SK-N-SH (cell line): ENCODE results near the gene PADI4.

Experiments used
- NRF1 ChIP-seq: IDR thresholded peaks from 2 replicates; pipeline ENCODE4 v1.6.1; 2012; ENCODE audit warnings: low read depth, mild to moderate bottlenecking, low read length
- POLR2AphosphoS5 ChIP-seq: IDR thresholded peaks from 2 replicates; pipeline ENCODE4 v1.6.1; 2012; ENCODE audit warnings: low read depth, low read length
- YY1 ChIP-seq: IDR thresholded peaks from 2 replicates; pipeline ENCODE4 v1.4.0; 2012; ENCODE audit warnings: low read depth, mild to moderate bottlenecking
- TF ChIP-seq, protein P1 (sequence below): fragments of 200-600 bp; sonication (generic); IDR thresholded peaks from 2 replicates; pipeline ENCODE4 v1.6.1; 2017; ENCODE audit warnings: antibody characterized with exemption, mild to moderate bottlenecking, moderate library complexity
- TF ChIP-seq, protein P2 (sequence below): IDR thresholded peaks from 2 replicates; pipeline ENCODE4 v1.6.1; 2012; ENCODE audit warnings: mild to moderate bottlenecking, low read depth, low read length, moderate library complexity
- TF ChIP-seq, protein P3 (sequence below): IDR thresholded peaks from 2 replicates; pipeline ENCODE4 v1.4.0; 2012; ENCODE audit warnings: low read depth, borderline replicate concordance
- TF ChIP-seq, protein P4 (sequence below): IDR thresholded peaks from 2 replicates; pipeline ENCODE4 v1.4.0; 2012; ENCODE audit warnings: low read depth

DNA sequence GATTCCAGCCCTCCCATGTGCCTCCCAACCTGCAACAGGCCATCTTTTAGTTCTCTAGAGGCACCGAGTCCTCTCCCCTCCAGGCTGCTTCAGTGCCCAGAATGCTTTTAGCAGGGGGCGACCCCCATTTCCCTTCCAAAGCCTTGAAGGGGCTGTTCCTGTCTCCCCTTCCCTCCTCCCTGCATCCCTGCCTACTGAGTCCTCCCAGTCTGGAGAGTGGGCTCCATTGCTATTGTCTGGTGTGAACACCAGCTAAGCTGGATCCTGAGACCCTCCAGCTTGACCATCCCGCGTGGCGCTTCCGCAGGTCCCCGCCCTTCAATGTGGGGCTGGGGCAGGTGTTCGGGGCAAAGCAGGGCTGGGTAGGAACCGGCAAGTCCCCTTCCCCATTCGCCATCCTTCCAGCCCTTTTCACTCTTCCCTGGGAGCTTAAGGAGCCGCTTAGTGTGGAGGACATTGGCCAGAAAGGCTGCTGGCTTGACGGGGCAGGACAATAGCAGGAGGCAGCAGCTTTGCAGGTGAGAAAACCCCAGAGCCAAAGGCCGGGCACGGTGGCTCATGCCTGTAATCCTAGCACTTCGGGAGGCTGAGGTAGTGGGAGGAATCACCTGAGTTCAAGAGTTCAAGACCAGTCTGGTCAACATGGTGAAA lies 96.2 kb downstream of the PADI4 start:
- no peak for TF ChIP-seq YY1
- TF ChIP-seq, protein P1, sequence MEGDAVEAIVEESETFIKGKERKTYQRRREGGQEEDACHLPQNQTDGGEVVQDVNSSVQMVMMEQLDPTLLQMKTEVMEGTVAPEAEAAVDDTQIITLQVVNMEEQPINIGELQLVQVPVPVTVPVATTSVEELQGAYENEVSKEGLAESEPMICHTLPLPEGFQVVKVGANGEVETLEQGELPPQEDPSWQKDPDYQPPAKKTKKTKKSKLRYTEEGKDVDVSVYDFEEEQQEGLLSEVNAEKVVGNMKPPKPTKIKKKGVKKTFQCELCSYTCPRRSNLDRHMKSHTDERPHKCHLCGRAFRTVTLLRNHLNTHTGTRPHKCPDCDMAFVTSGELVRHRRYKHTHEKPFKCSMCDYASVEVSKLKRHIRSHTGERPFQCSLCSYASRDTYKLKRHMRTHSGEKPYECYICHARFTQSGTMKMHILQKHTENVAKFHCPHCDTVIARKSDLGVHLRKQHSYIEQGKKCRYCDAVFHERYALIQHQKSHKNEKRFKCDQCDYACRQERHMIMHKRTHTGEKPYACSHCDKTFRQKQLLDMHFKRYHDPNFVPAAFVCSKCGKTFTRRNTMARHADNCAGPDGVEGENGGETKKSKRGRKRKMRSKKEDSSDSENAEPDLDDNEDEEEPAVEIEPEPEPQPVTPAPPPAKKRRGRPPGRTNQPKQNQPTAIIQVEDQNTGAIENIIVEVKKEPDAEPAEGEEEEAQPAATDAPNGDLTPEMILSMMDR = no peak
- TF ChIP-seq POLR2AphosphoS5 = no peak
- TF ChIP-seq, protein P2, sequence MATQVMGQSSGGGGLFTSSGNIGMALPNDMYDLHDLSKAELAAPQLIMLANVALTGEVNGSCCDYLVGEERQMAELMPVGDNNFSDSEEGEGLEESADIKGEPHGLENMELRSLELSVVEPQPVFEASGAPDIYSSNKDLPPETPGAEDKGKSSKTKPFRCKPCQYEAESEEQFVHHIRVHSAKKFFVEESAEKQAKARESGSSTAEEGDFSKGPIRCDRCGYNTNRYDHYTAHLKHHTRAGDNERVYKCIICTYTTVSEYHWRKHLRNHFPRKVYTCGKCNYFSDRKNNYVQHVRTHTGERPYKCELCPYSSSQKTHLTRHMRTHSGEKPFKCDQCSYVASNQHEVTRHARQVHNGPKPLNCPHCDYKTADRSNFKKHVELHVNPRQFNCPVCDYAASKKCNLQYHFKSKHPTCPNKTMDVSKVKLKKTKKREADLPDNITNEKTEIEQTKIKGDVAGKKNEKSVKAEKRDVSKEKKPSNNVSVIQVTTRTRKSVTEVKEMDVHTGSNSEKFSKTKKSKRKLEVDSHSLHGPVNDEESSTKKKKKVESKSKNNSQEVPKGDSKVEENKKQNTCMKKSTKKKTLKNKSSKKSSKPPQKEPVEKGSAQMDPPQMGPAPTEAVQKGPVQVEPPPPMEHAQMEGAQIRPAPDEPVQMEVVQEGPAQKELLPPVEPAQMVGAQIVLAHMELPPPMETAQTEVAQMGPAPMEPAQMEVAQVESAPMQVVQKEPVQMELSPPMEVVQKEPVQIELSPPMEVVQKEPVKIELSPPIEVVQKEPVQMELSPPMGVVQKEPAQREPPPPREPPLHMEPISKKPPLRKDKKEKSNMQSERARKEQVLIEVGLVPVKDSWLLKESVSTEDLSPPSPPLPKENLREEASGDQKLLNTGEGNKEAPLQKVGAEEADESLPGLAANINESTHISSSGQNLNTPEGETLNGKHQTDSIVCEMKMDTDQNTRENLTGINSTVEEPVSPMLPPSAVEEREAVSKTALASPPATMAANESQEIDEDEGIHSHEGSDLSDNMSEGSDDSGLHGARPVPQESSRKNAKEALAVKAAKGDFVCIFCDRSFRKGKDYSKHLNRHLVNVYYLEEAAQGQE = no peak
- TF ChIP-seq, protein P3, sequence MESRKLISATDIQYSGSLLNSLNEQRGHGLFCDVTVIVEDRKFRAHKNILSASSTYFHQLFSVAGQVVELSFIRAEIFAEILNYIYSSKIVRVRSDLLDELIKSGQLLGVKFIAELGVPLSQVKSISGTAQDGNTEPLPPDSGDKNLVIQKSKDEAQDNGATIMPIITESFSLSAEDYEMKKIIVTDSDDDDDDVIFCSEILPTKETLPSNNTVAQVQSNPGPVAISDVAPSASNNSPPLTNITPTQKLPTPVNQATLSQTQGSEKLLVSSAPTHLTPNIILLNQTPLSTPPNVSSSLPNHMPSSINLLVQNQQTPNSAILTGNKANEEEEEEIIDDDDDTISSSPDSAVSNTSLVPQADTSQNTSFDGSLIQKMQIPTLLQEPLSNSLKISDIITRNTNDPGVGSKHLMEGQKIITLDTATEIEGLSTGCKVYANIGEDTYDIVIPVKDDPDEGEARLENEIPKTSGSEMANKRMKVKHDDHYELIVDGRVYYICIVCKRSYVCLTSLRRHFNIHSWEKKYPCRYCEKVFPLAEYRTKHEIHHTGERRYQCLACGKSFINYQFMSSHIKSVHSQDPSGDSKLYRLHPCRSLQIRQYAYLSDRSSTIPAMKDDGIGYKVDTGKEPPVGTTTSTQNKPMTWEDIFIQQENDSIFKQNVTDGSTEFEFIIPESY = no peak
- TF ChIP-seq, protein P4, sequence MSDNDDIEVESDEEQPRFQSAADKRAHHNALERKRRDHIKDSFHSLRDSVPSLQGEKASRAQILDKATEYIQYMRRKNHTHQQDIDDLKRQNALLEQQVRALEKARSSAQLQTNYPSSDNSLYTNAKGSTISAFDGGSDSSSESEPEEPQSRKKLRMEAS = no peak
- TF ChIP-seq NRF1 = no peak
